PC-3 (cell line): ENCODE measurements around the gene PGF. TPM values are rescaled to one million over a fixed set of nuclear protein-coding genes. Genes with fewer than 3 reads are reported as not detected.
A peak's percentile ranks its signal among the peaks of the same experiment; 100 is the strongest.

Source experiments
- ATAC-seq: fragments of 200-7000 bp; cut with Tn5 transposase; 2 replicates; pipeline ENCODE4 v1.9.1; 2020; ENCODE audit warnings: mild to moderate bottlenecking, moderate library complexity
- Bru-seq: library from RNA; stranded (reverse); fragments of 400-500 nt; gene quantifications from one replicate; lab custom pipeline; 2021; lab: Mats Ljungman, UMichigan
- BruChase-seq, 2 experiments: library from RNA; stranded (reverse); fragments of 400-500 nt; gene quantifications; one replicate each; lab custom pipeline; 2021; lab: Mats Ljungman, UMichigan
- BruUV-seq: library from RNA; stranded (reverse); fragments of 400-500 nt; replicated peaks from 2 replicates; lab custom pipeline; 2021; lab: Mats Ljungman, UMichigan
- CTCF ChIA-PET: fragments of 300-600 bp; sonication (Branson Sonifier 250); formaldehyde crosslinking; loops from one replicate; lab custom pipeline; 2022; ENCODE audit warnings: antibody characterized with exemption; lab: Charles Lee
- POLR2A ChIA-PET: fragments of 300-600 bp; sonication (Branson Sonifier 250); formaldehyde crosslinking; loops from one replicate; lab custom pipeline; 2022; ENCODE audit warnings: antibody characterized with exemption; ENCODE audit not compliant: unreplicated experiment; lab: Charles Lee
- DNase-seq: peaks from one replicate; pipeline ENCODE4 v3.0.0-alpha.2; 2015
- H2AFZ ChIP-seq: fragments of 300-600 bp; sonication (generic); 2 replicates; pipeline ENCODE4 v1.6.0; 2016; ENCODE audit warnings: antibody characterized with exemption, low read length
- H3F3A ChIP-seq: fragments of 300-600 bp; sonication (generic); one replicate; pipeline ENCODE4 v1.6.0; 2017; ENCODE audit warnings: antibody characterized with exemption, low read length, control low read depth, mild to moderate bottlenecking; ENCODE audit not compliant: unreplicated experiment
- H3K27ac ChIP-seq: fragments of 300-600 bp; sonication (generic); 2 replicates; pipeline ENCODE4 v1.5.1; 2016; ENCODE audit warnings: mild to moderate bottlenecking, low read length
- H3K27me3 ChIP-seq: fragments of 300-600 bp; sonication (generic); 2 replicates; pipeline ENCODE4 v1.6.1; 2016; ENCODE audit warnings: low read length, mixed read lengths
- H3K36me3 ChIP-seq: fragments of 300-600 bp; sonication (generic); 2 replicates; pipeline ENCODE4 v1.6.1; 2016; ENCODE audit warnings: low read depth, mixed run types, low read length, mixed read lengths
- H3K4me1 ChIP-seq: fragments of 300-600 bp; sonication (generic); 2 replicates; pipeline ENCODE4 v1.5.1; 2016; ENCODE audit warnings: low read length; ENCODE audit not compliant: insufficient read depth
- H3K4me2 ChIP-seq: fragments of 300-600 bp; sonication (generic); 2 replicates; pipeline ENCODE4 v1.6.0; 2016; ENCODE audit warnings: low read length
- H3K4me3 ChIP-seq: fragments of 300-600 bp; sonication (generic); 2 replicates; pipeline ENCODE4 v1.5.1; 2016; ENCODE audit warnings: mild to moderate bottlenecking, low read length, mixed read lengths
- H3K79me2 ChIP-seq: fragments of 300-600 bp; sonication (generic); 2 replicates; pipeline ENCODE4 v1.6.1; 2017; ENCODE audit warnings: low read length, mixed read lengths
- H3K9ac ChIP-seq: fragments of 300-600 bp; sonication (generic); 2 replicates; pipeline ENCODE4 v1.6.0; 2016; ENCODE audit warnings: mild to moderate bottlenecking, low read length
- H3K9me2 ChIP-seq: fragments of 300-600 bp; sonication (generic); replicated peaks from 2 replicates; pipeline ENCODE4 v1.6.1; 2016; ENCODE audit warnings: mixed run types, low read length, mixed read lengths
- H3K9me3 ChIP-seq: fragments of 300-600 bp; sonication (generic); 2 replicates; pipeline ENCODE4 v1.6.1; 2016; ENCODE audit warnings: low read length, mixed read lengths
- H4K20me1 ChIP-seq: fragments of 300-600 bp; sonication (generic); 2 replicates; pipeline ENCODE4 v1.6.1; 2016; ENCODE audit warnings: low read length, mixed read lengths
- EZH2 ChIP-seq: fragments of 300-600 bp; sonication (generic); IDR thresholded peaks from one replicate; pipeline ENCODE4 v1.6.1; 2017; ENCODE audit warnings: antibody characterized with exemption, mild to moderate bottlenecking, low read length; ENCODE audit not compliant: unreplicated experiment
- EZH2phosphoT487 ChIP-seq: fragments of 300-600 bp; sonication (generic); IDR thresholded peaks from 2 replicates; pipeline ENCODE4 v1.6.1; 2018; ENCODE audit warnings: mild to moderate bottlenecking, antibody characterized with exemption, low read length, borderline replicate concordance
- intact Hi-C: fragments of 100-400 bp; cut with micrococcal nuclease; formaldehyde crosslinking; loops from 2 replicates; pipeline ENCODE4 v1.9.0; 2023
- long read RNA-seq: library from polyadenylated mRNA; unstranded; transcript quantifications from one replicate; pipeline ENCODE4 v2.0.0, GENCODE V29; 2021; ENCODE audit not compliant: unreplicated experiment
- total RNA-seq: library from RNA; depleted of rRNA; stranded (reverse); fragments of >200 nt; gene quantifications from 2 replicates; pipeline ENCODE4 v1.2.3, GENCODE V29; 2014; rRNA removed
- TF ChIP-seq, protein P1 (sequence below): fragments of 300-600 bp; sonication (generic); conservative IDR thresholded peaks from 2 replicates; pipeline ENCODE4 v1.5.1; 2017; ENCODE audit warnings: antibody characterized with exemption, low read depth, mild to moderate bottlenecking, low read length

Gene PGF
- total RNA-seq, result 0.26 and 1.5 TPM in 2 replicates
- percentile 24 among the genes with signal in this experiment for Bru-seq, nascent RNA
- BruChase-seq, experiment 1, labeled RNA remaining after a 6-hour chase, result percentile 21 among the genes with signal in this experiment
- percentile 18 among the genes with signal in this experiment for BruChase-seq, experiment 2, labeled RNA remaining after a 2-hour chase
- long read RNA-seq, partial matches to known transcripts, result 1 of 4 reads
- long read RNA-seq, other reads (novel, unspliced or antisense), result 1 of 4 reads

- ATAC-seq (peak; percentile 59), DNase-seq (peak; percentile 15)
- POLR2A ChIA-PET, result no interaction called here
- Histone ChIP-seq H2AFZ (peak within 1 kb of the TSS; percentile 76), H3K9ac (no peak within 1 kb of the TSS), H3K27ac (no peak within 1 kb of the TSS), H3K9me3 (no peaks in the 10 kb centered on the region), H4K20me1 (no peaks in the 10 kb centered on the region), H3K36me3 (no peaks in the 10 kb centered on the region), H3K4me3 (peak within 1 kb of the TSS; percentile 56), H3K4me2 (peak within 1 kb of the TSS; percentile 75), H3K4me1 (peaks cover 11% of the 10 kb centered on the region), H3K9me2 (no peaks in the 10 kb centered on the region; the same call in 1 of the 2 replicates), H3K79me2 (no peaks in the 10 kb centered on the region), H3K27me3 (no peaks in the 10 kb centered on the region), H3F3A (no peaks in the 10 kb centered on the region)
- BruUV-seq, result no TSS peak
- TF ChIP-seq EZH2 (no peak), EZH2phosphoT487 (no peak)
- TF ChIP-seq, protein P1, sequence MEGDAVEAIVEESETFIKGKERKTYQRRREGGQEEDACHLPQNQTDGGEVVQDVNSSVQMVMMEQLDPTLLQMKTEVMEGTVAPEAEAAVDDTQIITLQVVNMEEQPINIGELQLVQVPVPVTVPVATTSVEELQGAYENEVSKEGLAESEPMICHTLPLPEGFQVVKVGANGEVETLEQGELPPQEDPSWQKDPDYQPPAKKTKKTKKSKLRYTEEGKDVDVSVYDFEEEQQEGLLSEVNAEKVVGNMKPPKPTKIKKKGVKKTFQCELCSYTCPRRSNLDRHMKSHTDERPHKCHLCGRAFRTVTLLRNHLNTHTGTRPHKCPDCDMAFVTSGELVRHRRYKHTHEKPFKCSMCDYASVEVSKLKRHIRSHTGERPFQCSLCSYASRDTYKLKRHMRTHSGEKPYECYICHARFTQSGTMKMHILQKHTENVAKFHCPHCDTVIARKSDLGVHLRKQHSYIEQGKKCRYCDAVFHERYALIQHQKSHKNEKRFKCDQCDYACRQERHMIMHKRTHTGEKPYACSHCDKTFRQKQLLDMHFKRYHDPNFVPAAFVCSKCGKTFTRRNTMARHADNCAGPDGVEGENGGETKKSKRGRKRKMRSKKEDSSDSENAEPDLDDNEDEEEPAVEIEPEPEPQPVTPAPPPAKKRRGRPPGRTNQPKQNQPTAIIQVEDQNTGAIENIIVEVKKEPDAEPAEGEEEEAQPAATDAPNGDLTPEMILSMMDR, result no peak
- intact Hi-C loops, result no loop called here
- CTCF ChIA-PET, result interaction anchor here (0.7 kb wide), 1 partner anchor 47 kb away, joined by 3 read pairs; the partner anchor contains the start of gene EIF2B2
Observed at GRCh38 chr14:74955229-74956026, at the start of gene PGF. TSS of gene PGF (minus strand) at chr14:74955597. CDS start at chr14:74955242, 355 bp downstream.

DNA sequence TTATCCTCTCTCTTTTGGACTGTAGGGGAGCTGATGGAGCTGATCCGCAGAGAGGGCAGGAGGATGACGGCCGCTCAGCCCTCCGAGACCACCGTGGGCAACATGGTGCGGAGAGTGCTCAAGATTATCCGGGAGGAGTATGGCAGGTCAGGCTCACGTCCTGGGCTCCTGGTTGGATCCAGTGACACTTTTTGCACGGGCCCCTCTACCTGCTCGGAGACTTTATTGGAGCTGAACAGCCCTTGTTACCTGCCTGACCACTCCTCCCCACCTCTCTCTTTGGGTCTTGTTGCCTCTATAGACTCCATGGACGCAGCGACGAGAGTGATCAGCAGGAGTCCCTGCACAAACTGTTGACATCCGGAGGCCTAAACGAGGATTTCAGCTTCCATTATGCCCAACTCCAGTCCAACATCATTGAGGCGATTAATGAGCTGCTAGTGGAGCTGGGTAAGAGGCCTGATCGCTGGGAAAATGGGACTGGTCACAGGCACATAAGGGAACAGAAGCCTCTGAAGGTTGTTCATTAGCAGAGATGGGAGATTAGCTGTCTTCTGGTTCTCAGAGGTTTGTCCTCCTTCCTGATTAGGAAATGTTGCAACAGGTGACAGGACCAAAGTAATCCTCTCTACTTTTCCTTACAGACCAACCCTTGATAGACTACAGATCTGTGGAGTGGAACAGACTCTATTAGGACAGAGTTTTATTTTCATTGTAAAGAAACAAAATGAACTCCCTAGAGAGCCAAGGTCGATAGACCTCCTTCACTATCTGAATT is 48.0 kb upstream of the PGF start:
- DNase-seq (no peak), ATAC-seq (peak; percentile 3)
- 0 out of 2 replicates have a peak, but pooled peaks cover 3% of the 10 kb centered on the region for H4K20me1 ChIP-seq
- no peak for TF ChIP-seq EZH2
- TF ChIP-seq EZH2phosphoT487, result no peak
- TF ChIP-seq, protein P1, result no peak
- H3K9me3 ChIP-seq, result no peaks in the 10 kb centered on the region
- peaks cover 29% of the 10 kb centered on the region for H3K36me3 ChIP-seq
- intact Hi-C loops, result loop anchor here (2.0 to 5.0 kb wide), 2 partner anchors 57 to 59 kb away; partner anchors contain the start of gene ACYP1
- peak overlapping the region; percentile 86 for H3K9ac ChIP-seq
- no peaks in the 10 kb centered on the region for H3F3A ChIP-seq
- ChIA-PET CTCF (no interaction called here), POLR2A (no interaction called here)
- 0 out of 2 replicates have a peak overlapping the region, but pooled peaks have one; percentile 3 for H3K27ac ChIP-seq
- H3K27me3 ChIP-seq, result no peaks in the 10 kb centered on the region
- no peaks in the 10 kb centered on the region for H3K9me2 ChIP-seq
- peak overlapping the region; percentile 89 for H3K4me3 ChIP-seq
- peak overlapping the region; percentile 94 for H3K4me2 ChIP-seq
- peaks cover 28% of the 10 kb centered on the region for H3K4me1 ChIP-seq
- peak overlapping the region; percentile 94 for H2AFZ ChIP-seq
- peaks cover 31% of the 10 kb centered on the region for H3K79me2 ChIP-seq
- TSS peak; percentile 73 for BruUV-seq
